ACHN (cell line): ENCODE results near the gene ISLR.

Source experiments
- DNase-seq: peaks from one replicate; pipeline ENCODE4 v3.0.0-alpha.2; 2015
- in situ Hi-C: cut with HindIII; loops from 2 replicates; pipeline ENCODE4 v1.10.0; 2017; ENCODE audit warnings: low sequenced_read_pairs, low pct_ligation_motif_present, low pct_unique_long_range_greater_than_20kb

Gene ISLR

GRCh38 chr15:74167891-74168331, 5.6 kb upstream of the ISLR start:
- in situ Hi-C loops, result no loop called here
- DNase-seq, result no peak

DNA sequence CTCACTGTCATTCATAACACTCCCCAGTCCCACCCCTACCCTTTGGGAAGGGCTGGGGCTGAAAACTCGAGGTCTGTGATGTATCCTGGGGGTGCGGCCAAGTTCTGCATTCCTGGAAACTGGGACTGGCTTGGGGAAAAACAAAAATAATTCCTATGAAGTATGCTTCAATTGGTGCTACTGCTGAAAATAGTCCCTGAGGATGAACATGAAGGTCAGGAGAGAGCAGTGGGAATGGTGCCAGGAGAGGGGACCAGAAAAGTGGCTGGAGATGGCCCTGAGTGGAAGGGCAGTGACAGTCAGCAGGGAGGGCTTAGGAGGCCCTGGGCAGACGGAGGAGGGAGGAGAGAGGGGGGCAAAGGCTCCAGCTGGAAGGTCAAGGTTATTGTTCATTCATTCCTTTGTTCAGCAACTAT, 4.8 kb upstream of the ISLR start:
- DNase-seq, result no peak
- in situ Hi-C loops, result no loop called here

- in situ Hi-C loops, result no loop called here
- no peak for DNase-seq
Measured at GRCh38 chr15:74170071-74170844, 3.3 kb upstream of the ISLR start.

DNA sequence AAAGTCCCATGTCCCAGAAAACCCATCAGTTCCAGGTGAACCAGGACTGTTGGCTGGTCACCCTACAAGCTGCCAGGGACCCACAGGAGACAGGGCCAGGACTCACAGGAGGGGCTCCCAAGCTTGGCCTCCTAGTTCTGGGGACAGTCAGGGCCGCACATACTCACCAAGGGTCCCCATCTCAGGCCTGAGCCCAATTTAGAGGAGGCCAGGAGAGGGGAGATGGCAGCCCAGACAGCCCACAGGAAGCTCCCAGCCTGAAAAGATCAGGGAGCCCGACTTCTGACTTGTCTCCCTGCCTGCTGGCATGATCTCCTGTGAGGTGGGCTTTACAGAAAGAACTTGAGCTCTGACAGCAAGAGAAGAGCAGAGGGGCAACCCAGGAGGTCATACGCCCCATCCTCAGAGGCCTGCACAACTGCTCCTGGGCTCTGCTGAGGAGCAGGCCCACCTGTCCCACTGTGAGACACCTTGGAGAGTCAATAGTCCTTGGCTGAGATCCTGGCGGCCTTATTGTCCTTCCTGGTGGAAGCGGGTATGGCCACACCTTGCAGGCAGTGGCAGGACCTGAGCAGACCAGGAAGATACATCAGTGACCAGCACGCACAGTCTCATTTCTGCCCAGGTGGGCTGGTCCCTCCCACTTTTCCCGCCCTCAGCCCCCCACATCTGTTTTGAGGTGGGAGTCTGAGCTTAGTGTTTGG, 2.5 kb upstream of the ISLR start:
- DNase-seq, result no peak
- in situ Hi-C loops, result no loop called here

GRCh38 chr15:74171965-74172541, 1.5 kb upstream of the ISLR start:
- no peak for DNase-seq
- in situ Hi-C loops, result no loop called here

- DNase-seq, result no peak
- in situ Hi-C loops, result no loop called here
Measured at GRCh38 chr15:74172701-74173379, 670 bp upstream of the ISLR start.

- no peak for DNase-seq
- in situ Hi-C loops, result no loop called here
Measured at GRCh38 chr15:74174219-74174957, 878 bp downstream of the ISLR start.

DNA sequence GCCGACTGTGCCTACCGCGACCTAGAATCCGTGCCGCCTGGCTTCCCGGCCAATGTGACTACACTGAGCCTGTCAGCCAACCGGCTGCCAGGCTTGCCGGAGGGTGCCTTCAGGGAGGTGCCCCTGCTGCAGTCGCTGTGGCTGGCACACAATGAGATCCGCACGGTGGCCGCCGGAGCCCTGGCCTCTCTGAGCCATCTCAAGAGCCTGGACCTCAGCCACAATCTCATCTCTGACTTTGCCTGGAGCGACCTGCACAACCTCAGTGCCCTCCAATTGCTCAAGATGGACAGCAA, 1.4 kb downstream of the ISLR start:
- in situ Hi-C loops, result no loop called here

DNA sequence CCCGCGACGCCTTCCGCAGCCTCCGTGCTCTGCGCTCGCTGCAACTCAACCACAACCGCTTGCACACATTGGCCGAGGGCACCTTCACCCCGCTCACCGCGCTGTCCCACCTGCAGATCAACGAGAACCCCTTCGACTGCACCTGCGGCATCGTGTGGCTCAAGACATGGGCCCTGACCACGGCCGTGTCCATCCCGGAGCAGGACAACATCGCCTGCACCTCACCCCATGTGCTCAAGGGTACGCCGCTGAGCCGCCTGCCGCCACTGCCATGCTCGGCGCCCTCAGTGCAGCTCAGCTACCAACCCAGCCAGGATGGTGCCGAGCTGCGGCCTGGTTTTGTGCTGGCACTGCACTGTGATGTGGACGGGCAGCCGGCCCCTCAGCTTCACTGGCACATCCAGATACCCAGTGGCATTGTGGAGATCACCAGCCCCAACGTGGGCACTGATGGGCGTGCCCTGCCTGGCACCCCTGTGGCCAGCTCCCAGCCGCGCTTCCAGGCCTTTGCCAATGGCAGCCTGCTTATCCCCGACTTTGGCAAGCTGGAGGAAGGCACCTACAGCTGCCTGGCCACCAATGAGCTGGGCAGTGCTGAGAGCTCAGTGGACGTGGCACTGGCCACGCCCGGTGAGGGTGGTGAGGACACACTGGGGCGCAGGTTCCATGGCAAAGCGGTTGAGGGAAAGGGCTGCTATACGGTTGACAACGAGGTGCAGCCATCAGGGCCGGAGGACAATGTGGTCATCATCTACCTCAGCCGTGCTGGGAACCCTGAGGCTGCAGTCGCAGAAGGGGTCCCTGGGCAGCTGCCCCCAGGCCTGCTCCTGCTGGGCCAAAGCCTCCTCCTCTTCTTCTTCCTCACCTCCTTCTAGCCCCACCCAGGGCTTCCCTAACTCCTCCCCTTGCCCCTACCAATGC, 2.0 kb downstream of the ISLR start:
- no peak for DNase-seq
- in situ Hi-C loops, result no loop called here

More for the DNA sequence above, 1.4 kb downstream of the ISLR start:
- DNase-seq, result no peak

- no peak for DNase-seq
Measured at GRCh38 chr15:74176262-74177214, 3.0 kb downstream of the ISLR start.

GRCh38 chr15:74178326-74179100, 5.0 kb downstream of the ISLR start:
- in situ Hi-C loops, result no loop called here
- DNase-seq, result no peak

More at GRCh38 chr15:74176262-74177214, 3.0 kb downstream of the ISLR start:
- in situ Hi-C loops, result no loop called here

GRCh38 chr15:74179101-74179841, 5.8 kb downstream of the ISLR start:
- peak; percentile 82 for DNase-seq
- in situ Hi-C loops, result no loop called here

GRCh38 chr15:74179983-74180880, 6.7 kb downstream of the ISLR start:
- no peak for DNase-seq
- in situ Hi-C loops, result no loop called here

DNA sequence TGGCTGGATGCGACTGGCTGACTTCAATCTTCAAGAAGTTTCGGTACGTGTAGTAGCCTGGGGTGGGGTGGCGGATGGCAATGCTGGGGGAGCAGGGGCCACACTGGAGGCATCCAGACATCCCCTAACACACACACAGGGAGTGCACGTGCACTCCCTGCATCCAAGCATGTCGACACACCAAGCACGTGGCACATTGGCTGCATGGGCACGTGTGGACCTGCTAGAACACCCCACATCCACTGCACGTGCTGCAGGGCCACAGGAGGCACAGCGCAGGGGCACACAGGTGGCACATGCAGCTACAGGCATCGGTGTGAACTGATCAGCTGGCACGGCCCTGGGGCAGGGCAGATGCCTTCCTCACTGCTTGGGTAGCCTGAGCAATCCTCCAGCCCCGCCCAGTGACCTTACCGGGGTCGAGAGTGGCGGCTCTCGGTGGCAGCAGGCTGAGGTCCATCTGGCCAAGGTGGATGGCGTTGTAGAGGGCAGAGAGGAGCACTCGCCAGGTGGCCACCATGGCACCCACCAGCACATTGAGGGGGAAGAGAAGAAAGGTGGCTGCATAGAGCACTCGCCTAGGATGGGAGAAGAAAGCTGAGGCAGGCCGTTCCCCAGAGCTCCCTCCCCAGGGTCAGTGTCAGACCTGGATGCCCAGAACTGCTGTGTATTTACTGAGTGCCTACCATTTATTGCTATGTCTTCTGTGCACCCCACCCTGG, 7.5 kb downstream of the ISLR start:
- in situ Hi-C loops, result no loop called here
- no peak for DNase-seq
